Testis (tissue), 2 donors: Measurements from ENCODE around the gene KIF3B.
"Not testable (repeated sequence)": the region's sequence is repeated elsewhere in the genome, so short reads cannot be mapped to it uniquely, and the experiment has no call there.

Source experiments
- CTCF ChIP-seq, 3 experiments: fragments of 450-650 bp in 2 of 3; fragments of 200-600 bp in 1 of 3; sonication (generic) in 1 of 3; IDR thresholded peaks; one replicate each; pipeline ENCODE4 v1.5.1; 2016 to 2019; ENCODE audit warnings: antibody characterized with exemption in 3 of 3, mild to moderate bottlenecking in 2 of 3, moderate library complexity in 1 of 3
- POLR2A ChIP-seq: fragments of 450-650 bp; IDR thresholded peaks from one replicate; pipeline ENCODE4 v1.6.1; 2017; ENCODE audit warnings: antibody characterized with exemption, mild to moderate bottlenecking, moderate library complexity

- not testable (repeated sequence) for TF ChIP-seq CTCF (IDR thresholded peaks at IDR 0.05); POLR2A
Measured at GRCh38 chr20:32289299-32289660, 11.8 kb downstream of the KIF3B start.
